Transverse colon (tissue), 3 donors: ENCODE data around the gene PACS2.

Experiments used
- EP300 ChIP-seq: sonication (generic); formaldehyde crosslinking; IDR thresholded peaks from one replicate; pipeline ENCODE4 v1.6.1; 2017; ENCODE audit warnings: antibody characterized with exemption, low read depth
- POLR2AphosphoS5 ChIP-seq, 3 donors: sonication (generic); formaldehyde crosslinking; IDR thresholded peaks; one replicate each; pipeline ENCODE4 v1.6.1; 2016; ENCODE audit warnings: antibody characterized with exemption in 3 of 3

- TF ChIP-seq POLR2AphosphoS5 (IDR thresholded peaks at IDR 0.05) (no peak), EP300 (no peak)
Observed at GRCh38 chr14:105279642-105280361, 34.7 kb upstream of the PACS2 start.
